CD4-positive, alpha-beta T cell treated with Interleukin-4 for 4 hours (primary cell): ENCODE measurements around the gene SYT2.
"Not testable (repeated sequence)": the region's sequence is repeated elsewhere in the genome, so short reads cannot be mapped to it uniquely, and the experiment has no call there.

Experiments used
- DNase-seq: peaks from one replicate; pipeline ENCODE4 v3.0.0-alpha.2; 2020

Gene SYT2

GRCh38 chr1:202565890-202566602, 144.2 kb downstream of the SYT2 start:
- DNase-seq, result no peak

DNA sequence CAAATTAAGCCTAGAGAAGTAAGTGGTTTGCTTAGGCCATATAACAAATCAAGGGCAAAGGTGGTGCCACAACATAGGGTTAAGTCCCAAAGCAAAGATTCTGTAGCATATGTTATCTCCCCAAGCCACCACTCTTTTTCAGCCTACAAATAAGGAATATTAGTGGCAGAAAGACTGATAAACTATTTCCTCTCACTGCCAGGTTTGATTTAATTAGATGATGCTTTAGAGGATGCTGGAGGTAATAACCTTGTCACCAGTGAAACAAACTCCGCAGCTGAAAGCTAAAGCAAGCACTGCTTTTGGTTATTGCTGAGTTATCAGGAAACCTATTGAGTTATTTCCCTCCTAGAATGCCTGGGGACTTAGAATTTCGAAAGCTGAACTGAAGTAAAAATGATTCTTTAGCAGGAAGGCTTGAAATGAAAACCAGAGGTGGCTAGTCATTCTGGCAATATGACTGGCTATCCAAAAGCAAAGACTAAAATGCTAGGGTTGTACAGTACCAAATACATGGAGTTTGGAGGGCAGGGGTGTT, 145.2 kb downstream of the SYT2 start:
- no peak for DNase-seq

DNA sequence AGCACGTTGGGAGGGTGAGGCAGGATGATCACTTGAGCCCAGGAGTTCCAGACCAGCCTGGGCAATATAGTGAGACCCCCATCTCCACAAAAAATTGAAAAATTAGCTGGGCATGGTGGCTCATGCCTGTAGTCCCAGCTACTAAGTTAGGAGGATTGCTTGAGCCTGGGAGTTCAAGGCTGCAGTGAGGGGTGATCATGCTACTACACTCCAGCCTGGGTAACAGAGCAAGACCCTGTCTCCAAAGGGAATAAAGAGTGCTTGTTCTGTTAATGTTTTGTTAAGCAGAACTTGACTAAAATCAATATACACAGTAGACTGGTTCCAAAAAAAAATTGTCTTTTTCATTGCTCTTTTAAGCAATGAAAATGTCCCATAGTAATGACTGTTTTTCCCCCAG, 146.4 kb downstream of the SYT2 start:
- no peak for DNase-seq

GRCh38 chr1:202562444-202563060, 147.7 kb downstream of the SYT2 start:
- no peak for DNase-seq

DNA sequence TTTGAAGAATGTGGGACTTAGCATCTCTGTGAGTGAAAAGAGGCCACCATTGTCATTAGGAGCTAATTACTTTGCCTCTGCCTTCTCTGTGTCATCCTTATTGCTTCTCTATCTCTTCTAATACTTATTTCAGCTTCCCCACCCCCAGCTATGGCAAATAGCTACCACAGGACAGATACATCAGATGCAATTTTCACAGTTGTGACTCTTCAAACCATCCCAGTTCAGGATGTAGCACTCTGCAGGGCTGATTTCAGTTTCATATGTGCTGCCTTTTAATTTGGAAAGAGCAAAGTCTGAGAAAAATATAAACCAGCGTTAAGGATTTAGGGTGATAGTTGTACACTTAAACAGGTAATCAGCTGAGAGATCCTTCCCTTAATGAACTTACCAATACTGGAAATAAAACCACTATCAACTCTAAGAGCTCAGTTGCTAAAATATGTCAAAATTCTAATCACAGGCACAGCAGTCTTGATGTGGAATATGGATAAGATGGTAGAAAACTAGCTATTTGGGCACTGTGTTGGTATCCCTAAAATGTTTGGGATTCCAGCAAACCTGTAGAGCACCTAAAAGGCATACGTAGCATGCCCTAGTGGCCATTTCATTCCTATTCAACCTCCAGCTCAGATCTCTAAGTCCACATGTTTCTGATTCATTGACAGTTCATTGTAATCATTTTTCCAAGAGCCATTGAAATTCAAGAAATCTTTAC, 148.4 kb downstream of the SYT2 start:
- no peak for DNase-seq

DNA sequence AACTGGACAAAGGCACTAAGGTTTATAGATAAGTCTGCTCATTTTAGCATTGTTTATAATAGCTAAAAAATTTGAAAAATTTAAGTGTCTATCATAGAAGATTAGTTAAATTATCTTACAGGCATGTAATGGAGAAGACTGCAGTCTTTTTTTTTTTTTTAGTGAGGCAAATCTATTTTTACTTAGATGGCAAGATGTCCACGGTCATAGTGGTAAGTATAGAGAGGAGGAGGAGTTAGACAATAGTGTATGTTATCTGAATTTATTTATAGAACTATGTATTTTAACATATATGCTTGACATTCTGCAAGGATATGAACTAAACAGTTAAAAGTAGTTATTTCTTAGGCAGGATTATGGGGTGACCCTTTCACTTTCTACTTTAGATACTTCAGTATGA, 149.0 kb downstream of the SYT2 start:
- no peak for DNase-seq

DNA sequence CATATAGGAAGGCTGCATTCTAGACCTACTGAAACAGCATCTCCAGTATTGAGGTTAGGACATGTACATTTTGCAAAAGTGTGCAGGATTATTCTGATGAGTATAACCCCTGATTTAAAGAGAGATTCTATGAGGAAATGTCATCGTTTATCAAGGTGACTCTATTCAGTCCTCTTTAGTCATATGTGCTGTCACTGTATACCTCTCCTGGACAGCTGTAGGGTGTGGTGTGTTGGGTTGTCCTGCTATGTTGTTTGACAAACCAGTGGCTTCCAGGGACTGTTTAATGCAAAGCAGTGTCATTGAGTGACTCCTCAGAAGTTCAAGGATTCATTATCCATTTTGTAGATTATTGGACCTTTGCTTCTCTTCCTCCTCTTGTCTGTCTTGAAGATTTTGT, 152.6 kb downstream of the SYT2 start:
- DNase-seq, result not testable (repeated sequence)

DNA sequence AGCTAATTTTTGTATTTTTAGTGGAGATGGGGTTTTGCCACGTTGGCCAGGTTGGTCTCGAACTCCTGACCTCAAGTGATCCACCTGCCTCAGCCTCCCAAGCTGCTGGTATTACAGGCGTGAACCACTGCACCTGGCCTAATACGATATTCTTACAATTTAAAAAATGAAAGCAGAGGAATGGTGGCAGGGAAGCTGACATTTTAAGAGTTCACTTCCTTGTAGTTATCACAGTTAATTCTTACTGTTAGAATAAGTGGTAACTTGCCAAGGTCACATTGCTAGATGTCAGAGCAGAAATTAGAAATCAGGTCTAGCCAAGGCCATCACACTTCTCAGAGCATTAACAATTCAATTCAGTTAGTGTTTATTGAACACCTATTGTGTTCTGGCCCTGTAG, 154.2 kb downstream of the SYT2 start:
- DNase-seq, result not testable (repeated sequence)

DNA sequence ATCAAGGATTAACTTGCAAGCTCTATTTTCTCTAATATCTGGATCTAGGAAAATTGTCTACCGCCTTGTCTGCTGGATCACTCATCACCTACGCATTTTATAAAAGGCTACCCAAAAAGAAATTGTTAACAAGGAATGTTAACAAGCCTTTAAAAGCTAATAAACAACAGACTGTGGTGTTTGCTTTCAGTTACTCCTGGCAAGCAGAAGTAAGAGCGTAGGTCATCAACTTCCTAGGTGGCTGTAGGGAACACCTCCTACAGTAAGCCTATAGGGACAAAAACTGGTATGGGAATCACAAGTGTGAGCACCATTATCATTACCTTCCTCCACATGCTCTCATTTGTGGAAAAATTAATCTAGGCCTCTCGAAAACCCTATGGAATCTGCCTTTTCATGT, 155.6 kb downstream of the SYT2 start:
- not testable (repeated sequence) for DNase-seq

DNA sequence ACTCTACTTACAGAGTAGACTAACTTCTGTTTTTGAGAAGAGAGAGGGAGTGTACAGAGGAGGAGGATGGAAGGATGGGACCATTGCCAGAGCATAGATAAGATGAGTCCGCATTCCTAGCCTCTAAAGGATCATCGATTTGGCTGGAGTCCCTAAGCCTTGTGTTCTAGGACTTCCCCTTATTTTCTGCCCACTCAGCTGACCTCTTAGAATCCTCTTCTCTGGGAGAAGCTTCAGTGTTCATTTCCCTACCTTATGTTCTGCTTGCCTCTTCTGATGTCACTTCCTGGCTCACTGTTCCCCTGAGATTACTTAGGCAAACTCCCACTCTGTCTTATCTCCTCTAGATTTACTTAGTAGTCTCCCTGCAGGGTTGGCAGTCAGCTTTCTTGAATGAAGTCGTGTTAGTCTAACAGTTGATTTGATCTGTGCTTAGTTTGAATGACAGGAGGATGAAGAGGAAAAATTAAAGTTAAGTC, 156.7 kb downstream of the SYT2 start:
- DNase-seq, result no peak

- not testable (repeated sequence) for DNase-seq
Observed at GRCh38 chr1:202553078-202553477, 157.2 kb downstream of the SYT2 start.

GRCh38 chr1:202552615-202553014, 157.6 kb downstream of the SYT2 start:
- not testable (repeated sequence) for DNase-seq

DNA sequence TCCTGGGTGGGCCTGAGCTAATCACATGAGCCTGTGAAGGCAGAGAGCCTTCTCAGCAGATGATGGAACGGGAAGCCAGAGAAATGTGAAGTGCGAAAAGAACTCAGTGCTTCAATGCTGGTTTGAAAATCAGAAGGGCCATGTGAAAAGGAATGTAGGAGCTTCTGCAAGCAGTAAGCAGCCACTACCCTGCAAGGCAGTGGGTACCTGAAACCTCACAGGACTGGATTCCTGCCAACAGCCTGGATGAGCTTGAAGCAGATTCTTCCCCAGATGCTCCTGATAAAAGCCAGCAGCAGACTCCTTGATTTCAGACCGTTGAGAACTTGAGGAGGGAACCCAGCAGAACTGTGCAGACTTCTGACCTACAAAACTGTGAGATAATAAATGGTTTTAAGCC, 158.6 kb downstream of the SYT2 start:
- DNase-seq, result no peak

GRCh38 chr1:202550088-202550487, 160.2 kb downstream of the SYT2 start:
- not testable (repeated sequence) for DNase-seq

DNA sequence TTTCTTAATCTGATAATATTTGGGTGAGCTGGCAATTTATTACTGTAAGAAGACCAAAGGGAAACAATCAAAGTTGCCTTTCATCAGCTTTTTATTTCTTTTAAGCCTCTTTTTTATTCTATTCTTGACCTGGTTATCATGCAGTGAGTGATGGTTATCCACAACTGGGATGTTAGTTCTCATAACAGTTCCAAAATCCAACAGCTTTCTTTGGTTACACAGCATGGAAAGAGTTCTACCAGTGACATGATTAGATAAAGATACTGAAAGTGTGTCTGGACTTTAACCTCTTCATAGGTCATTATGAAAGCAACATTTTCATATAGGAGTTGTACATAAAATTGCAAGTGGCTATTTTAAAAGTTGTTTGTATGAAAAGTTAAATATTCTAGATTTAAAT, 163.0 kb downstream of the SYT2 start:
- DNase-seq, result no peak

DNA sequence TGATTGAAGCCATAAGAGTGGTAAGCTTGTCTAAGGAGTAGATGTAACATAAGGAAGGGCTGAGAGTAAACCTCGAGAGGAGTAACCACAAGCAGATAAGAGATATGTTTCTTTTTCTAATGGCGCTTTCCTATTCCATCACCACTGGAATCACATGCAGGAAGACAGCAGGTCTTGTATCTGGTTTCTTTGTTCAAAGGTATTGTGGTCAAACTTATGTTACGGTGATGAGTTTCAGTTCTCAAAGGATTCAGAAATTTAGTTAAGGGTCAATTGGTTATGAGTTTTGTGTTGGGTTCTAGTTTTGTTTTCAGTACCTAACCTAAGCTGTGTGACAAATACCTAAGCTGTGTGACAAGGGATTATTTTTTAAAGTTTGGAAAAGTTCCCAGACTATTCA, 163.5 kb downstream of the SYT2 start:
- DNase-seq, result not testable (repeated sequence)

GRCh38 chr1:202546377-202546776, 163.9 kb downstream of the SYT2 start:
- DNase-seq, result not testable (repeated sequence)

DNA sequence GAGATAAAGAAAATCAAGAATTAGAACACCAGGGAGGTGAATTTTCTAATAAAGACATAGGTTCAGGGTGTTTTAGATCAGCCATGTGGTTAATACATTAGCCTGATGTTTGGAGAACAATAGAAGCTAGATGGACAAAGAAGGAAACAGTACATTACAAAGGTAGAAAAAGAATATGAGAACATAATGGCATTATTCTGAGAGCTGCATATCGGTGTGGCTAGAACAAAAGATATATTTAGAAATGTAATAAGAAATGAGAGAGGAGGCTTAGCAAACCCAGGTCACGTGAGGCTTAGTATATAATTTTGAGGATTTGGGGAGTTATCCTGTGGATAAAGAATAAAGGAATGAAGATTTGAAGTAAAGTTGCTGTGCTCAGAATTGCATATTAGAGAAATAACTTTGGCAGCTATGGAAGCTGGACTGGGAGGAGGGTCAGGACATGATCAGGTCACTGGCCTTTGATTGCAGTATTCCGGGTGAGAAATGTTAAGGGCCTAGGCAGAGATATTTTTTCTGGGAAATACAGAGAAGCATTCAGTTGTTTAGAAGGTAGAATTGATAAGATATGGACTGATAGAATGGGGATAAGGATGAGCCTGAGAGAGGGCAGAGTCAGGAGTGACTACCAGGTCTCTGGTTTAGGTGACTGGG, 164.5 kb downstream of the SYT2 start:
- not testable (repeated sequence) for DNase-seq

DNA sequence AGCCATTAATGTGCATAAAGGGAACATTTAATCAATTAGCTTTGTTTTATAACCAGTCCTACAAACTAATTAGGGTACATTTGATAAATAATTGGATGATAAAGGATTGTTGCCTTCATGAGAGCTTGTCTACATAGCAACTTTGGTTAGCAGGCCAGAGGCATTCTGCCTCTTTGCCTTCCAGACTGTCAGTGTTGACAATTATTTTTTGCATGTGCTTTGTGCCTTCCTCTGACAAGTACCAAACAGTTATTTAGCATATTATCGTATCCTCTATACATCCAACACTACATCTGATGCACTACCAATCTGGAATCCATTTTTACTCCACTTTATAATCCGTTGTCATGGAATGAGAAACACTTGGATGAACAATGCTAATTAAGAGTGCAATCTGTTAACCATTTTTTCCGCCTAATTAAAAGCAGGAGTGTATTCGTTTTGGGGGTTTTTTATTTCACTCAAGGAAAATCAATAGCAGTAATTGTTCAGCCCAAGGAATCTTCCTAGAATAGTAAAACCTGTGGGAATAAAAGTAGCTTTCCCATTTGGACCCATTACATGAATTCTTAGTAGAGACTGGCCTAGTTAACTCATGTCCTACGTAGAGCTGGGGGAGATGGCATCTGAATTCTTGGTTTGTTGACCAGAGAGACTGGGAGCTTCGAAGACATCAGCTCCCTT, 165.3 kb downstream of the SYT2 start:
- not testable (repeated sequence) for DNase-seq

DNA sequence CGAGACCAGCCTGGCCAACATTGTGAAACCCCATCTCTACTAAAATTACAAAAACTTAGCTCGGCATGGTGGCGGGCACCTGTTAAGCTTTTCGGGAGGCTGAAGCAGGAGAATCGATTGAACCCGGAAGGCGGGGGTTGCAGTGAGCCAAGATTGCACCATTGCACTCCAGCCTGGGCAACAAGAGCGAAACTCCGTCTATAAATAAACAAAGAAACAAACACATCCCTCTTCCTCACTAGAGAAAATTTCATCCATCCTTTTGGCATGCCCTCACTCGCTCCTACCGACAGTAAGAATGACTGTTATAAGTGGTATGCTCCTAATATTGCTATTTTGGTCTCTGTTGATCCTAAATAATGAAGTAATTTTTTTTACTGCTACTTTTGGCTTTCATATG, 166.7 kb downstream of the SYT2 start:
- not testable (repeated sequence) for DNase-seq

- not testable (repeated sequence) for DNase-seq
Observed at GRCh38 chr1:202542415-202542814, 167.8 kb downstream of the SYT2 start.

DNA sequence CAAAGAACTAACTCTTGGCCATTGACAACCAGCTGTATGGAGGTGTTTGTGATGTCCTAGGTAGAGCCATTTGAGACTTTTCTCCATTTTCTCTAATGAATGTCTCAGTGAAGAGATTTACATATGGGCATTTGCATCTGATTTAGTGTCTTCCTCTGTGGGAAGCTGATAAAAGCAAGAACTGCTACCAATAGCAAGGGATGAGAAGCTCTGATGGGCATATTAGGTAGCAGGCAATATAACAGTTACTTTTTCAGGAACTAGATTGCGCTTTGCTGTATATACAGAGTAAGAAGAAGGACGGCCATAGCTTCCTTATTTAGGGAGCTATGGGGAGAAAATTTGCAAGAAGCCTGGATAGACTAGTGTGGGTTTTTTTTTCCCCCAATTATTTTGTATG, 169.4 kb downstream of the SYT2 start:
- DNase-seq, result not testable (repeated sequence)
